ENCODE data around the gene SRP9. TPM values are rescaled to one million over a fixed set of nuclear protein-coding genes. Genes with fewer than 3 reads are reported as not detected.
"Not testable (repeated sequence)": the region's sequence is repeated elsewhere in the genome, so short reads cannot be mapped to it uniquely, and the experiment has no call there.

Gene SRP9
- total RNA-seq, 2 experiments from 2014 or later: 263 to 308 TPM

DNA sequence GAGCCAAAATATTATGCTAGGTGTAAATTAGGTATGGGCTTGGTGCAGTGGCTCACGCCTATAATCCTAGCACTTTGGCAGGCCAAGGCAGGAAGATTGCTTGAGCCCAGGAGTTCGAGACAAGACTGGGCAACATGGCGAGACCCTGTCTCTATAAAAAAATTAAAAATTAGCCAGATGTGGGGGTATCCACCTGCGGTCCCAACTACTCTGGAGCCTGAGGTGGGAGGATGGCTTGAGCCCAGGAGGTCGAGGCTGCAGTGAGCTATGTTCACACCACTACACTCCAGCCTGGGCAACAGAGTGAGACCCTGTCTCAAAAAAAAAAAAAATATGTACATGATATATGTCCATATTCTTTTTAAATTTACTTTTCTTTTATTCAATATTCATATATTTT is 17.7 kb upstream of the SRP9 start:
- H3K27me3 Mint-ChIP-seq; H3K9me3 Mint-ChIP-seq (ENCODE audit: low read depth); H3K36me3 Mint-ChIP-seq (ENCODE audit: low read depth); H3K4me1 Mint-ChIP-seq; ATAC-seq; H3K27ac Mint-ChIP-seq; intact Hi-C loops (cut with DNase I, micrococcal nuclease); DNase-seq; H3K4me3 Mint-ChIP-seq; POLR2A ChIA-PET: not testable (repeated sequence)
- CTCF ChIA-PET: interaction anchor here (0.8 kb wide), 1 partner anchor 18 kb away, joined by 3 read pairs; the partner anchor contains the start of gene SRP9

DNA sequence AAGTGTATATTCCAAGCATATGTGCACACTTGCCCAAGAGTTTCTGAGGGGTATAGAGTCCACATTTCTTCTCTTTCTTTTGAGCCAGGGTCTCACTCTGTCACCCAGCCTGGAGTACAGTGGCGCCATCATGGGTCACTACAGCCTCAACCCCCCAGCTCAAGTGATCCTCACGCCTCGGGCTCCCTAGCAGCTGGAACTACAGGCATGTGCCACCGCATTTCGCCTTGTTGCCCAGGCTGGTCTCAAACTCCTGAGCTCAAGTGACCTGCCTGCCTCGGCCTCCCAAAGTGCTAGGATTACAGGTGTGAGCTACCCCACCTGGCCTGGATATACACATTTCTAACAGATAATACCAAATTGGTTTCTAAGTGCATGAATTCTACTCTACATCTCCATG is 17.1 kb upstream of the SRP9 start:
- Mint-ChIP-seq H3K9me3 (ENCODE audit: low read depth) (no peaks in the 10 kb centered on the region), H3K27me3 (no peaks in the 10 kb centered on the region), H3K36me3 (ENCODE audit: low read depth) (no peaks in the 10 kb centered on the region), H3K27ac (no peak overlapping the region), H3K4me1 (no peaks in the 10 kb centered on the region), H3K4me3 (no peak overlapping the region)
- intact Hi-C loops (cut with DNase I, micrococcal nuclease): no loop called here
- ATAC-seq (no peak), DNase-seq (no peak)
- POLR2A ChIA-PET: no interaction called here
- CTCF ChIA-PET: interaction anchor here (0.6 to 0.8 kb wide), 2 partner anchors 17 to 58 kb away, joined by 3 read pairs; partner anchors contain the start of gene SRP9

DNA sequence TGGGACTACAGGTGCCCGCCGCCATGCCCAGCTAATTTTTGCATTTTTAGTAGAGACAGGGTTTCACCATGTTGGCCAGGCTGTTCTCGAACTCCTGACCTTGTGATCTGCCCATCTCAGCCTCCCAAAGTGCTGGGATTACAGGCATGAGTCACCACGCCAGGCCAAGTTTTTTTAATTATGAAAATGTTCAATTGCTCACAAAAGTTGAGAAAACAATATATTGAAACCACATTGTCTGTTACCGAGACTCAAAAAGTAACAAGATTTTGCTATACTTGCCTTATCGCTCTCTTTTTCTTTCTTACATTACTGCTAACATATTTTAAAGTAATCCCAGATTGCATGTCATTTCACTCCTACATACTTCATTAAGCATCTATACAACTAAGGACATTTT is 16.2 kb upstream of the SRP9 start:
- H3K4me1 Mint-ChIP-seq; CTCF ChIA-PET; H3K27me3 Mint-ChIP-seq; POLR2A ChIA-PET; H3K27ac Mint-ChIP-seq; H3K4me3 Mint-ChIP-seq; H3K36me3 Mint-ChIP-seq (ENCODE audit: low read depth); intact Hi-C loops (cut with DNase I, micrococcal nuclease); ATAC-seq; H3K9me3 Mint-ChIP-seq (ENCODE audit: low read depth); DNase-seq: not testable (repeated sequence)

DNA sequence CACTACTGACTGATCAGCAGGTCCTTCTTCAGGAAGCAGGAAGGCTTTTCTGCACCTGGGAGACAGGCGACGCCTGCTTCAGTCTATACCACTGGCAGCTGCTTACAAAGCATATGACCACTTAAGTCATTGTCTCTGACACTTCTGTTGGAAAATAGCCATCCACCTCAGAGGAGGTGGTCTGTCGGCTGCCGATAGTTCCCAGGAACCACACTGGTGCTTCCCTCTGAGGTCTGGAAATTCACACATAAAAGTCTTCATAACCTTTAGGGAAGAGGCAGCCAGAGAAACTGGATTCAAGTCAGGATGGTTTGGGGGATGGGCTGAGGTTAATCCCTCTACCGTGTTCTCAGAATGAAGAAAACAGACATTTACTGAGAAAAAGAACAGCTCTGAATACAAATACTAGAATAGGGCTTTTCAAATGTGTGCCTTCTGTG is 15.6 kb upstream of the SRP9 start:
- ChIA-PET POLR2A (no interaction called here), CTCF (interaction anchor here (0.6 kb wide), 1 partner anchor 16 kb away, joined by 4 read pairs; no protein-coding TSS in a partner anchor)
- intact Hi-C loops (cut with DNase I, micrococcal nuclease): no loop called here
- no peak for DNase-seq
- Mint-ChIP-seq H3K4me1 (no peaks in the 10 kb centered on the region), H3K9me3 (ENCODE audit: low read depth) (no peaks in the 10 kb centered on the region), H3K4me3 (no peak overlapping the region), H3K27ac (no peak overlapping the region), H3K36me3 (ENCODE audit: low read depth) (no peaks in the 10 kb centered on the region), H3K27me3 (no peaks in the 10 kb centered on the region)
- no peak for ATAC-seq

DNA sequence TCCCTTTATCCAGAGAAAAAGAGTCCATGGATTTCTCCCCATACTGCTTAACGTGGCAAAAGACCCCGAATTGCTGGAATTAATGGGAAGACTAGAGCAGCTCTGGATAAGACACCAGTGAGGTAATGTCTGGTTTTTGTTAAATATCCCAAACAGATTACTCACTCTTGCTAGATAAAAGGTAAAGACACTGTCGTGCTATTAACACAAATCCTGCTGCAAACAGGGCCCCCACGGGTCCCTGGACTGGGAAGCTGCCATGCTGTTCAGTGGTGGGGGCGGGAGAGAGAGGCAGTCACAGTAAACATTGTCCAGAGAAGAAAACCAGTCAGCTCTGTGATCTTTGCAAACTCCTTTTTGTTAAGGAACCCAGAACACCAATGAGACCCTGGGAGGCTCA is 15.2 kb upstream of the SRP9 start:
- no peaks in the 10 kb centered on the region for H3K9me3 Mint-ChIP-seq (ENCODE audit: low read depth)
- DNase-seq (no peak), ATAC-seq (no peak)
- H3K27me3 Mint-ChIP-seq: no peaks in the 10 kb centered on the region
- no peaks in the 10 kb centered on the region for H3K4me1 Mint-ChIP-seq
- CTCF ChIA-PET: interaction anchor here (0.6 kb wide), 1 partner anchor 16 kb away, joined by 4 read pairs; no protein-coding TSS in a partner anchor
- H3K4me3 Mint-ChIP-seq: no peak overlapping the region
- intact Hi-C loops (cut with DNase I, micrococcal nuclease): no loop called here
- POLR2A ChIA-PET: interaction anchor here (0.6 kb wide), 1 partner anchor 159 kb away, joined by 4 read pairs; no protein-coding TSS in a partner anchor
- no peaks in the 10 kb centered on the region for H3K36me3 Mint-ChIP-seq (ENCODE audit: low read depth)
- no peak overlapping the region for H3K27ac Mint-ChIP-seq

DNA sequence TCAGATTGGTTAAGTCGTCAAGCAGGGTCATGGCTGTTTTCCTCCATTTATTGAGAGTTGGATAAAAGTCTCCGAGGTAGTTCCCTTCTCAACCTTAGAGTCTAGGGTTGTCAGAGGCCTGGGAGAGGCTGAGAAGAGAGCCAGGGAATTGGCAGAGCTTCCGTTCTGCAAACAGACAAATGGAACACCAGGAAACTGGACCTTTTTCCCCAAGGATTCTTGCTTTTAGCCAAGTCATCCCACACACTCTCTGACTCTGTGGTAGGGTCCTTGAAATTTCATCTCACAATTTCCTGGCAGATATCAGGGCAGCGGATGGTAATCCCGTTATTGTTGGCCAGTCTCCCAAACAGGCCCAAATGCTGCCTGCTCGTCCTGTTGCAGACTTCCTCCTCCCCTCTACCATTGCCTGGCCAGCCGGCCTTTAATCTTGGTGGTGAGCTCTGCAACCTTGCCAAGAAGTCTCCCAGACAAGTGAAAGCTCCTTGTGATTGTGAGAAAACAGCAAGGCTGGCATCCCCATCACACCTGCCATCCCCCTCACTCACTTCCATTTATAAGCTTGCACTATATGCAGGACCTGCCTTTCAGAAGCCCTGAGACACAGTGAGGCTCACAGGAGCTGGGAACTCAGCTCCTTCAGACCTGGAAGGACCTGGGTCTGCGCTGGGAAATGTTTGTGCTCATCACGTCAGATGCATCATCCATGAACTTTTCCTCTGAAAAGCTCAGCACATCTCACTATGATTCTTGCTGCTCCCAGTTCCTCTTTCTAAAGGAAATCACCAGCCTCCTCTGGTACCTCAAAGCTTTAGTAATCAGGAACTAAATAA is 13.7 kb upstream of the SRP9 start:
- Mint-ChIP-seq H3K4me3 (no peak overlapping the region), H3K36me3 (ENCODE audit: low read depth) (no peaks in the 10 kb centered on the region), H3K9me3 (ENCODE audit: low read depth) (no peaks in the 10 kb centered on the region), H3K27me3 (no peaks in the 10 kb centered on the region), H3K27ac (no peak overlapping the region), H3K4me1 (no peaks in the 10 kb centered on the region)
- intact Hi-C loops (cut with DNase I, micrococcal nuclease): no loop called here
- POLR2A ChIA-PET: no interaction called here
- CTCF ChIA-PET: interaction anchor here (0.7 to 1.3 kb wide), 3 partner anchors 14 to 444 kb away, joined by 4 to 5 read pairs (median 4); no protein-coding TSS in a partner anchor
- DNase-seq: no peak
- no peak for ATAC-seq

DNA sequence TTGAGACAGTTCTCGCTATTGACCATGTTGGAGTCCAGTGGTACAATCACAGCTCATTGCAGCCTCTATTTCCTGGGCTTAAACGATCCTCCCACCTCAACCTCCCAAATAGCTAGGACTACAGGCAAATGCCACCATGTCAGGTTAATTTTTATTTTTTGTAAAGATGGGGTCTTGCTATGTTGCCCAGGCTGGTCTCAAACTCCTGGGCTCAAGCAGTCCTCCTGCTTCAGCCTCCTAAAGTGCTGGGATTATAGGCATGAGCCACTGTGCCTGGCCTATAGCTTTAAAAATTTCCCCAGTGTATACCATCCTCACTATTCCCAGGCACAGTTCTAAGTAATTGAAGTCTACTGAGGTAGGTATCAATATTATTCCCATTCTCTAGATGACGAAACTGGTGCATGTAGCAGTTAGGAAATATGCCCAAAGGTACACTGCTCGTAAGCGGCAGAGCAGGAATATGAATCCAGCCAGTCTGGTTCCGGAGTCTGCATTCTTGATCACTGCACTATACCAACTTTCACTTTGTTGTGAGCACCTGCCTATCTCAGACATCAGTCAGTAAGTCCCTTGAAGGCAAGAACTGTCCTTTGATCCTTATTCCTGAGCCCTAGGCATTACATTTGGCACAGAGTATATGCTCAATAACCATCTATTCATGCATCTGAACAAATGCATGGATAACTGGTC is 11.5 kb upstream of the SRP9 start:
- H3K4me3 Mint-ChIP-seq: no peak overlapping the region
- no peaks in the 10 kb centered on the region for H3K4me1 Mint-ChIP-seq
- DNase-seq (no peak), ATAC-seq (no peak)
- H3K9me3 Mint-ChIP-seq (ENCODE audit: low read depth): no peaks in the 10 kb centered on the region
- intact Hi-C loops (cut with DNase I, micrococcal nuclease): no loop called here
- no peaks in the 10 kb centered on the region for H3K27me3 Mint-ChIP-seq
- H3K27ac Mint-ChIP-seq: no peak overlapping the region
- H3K36me3 Mint-ChIP-seq (ENCODE audit: low read depth): no peaks in the 10 kb centered on the region
- ChIA-PET POLR2A (no interaction called here), CTCF (no interaction called here)

DNA sequence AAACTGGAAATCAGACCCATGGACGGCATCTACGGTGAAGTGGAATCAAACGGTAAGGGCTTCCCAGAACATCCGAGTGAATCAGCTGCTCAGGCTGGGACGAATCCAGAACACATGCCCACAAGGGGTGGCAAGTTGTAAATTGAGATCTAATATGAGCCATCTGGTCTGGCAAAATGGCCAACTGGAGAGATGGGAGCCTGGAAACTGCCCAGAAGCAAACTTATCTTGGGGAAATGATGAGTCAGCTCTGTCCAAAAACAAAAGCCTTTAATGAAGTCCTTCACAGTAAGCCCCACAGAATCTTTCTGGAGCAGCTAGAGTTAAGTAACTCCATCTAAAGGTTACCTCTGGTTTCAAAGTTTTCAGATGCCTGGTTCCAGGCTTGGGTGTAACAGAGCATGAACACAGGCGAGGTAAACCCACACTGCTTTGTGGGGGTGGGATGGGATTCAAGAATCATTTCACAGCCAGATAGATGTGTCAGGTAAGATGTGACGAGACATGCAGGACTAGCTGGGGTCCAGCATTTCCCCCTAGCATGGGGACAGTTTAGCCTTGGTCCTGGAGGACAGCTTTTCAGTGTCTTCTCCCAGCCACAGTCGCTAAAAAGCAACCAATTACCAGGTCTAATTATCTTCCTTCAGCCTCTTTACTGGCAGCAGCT is 10.5 kb upstream of the SRP9 start:
- H3K4me3 Mint-ChIP-seq: no peak overlapping the region
- no peak for DNase-seq
- no peak for ATAC-seq
- ChIA-PET CTCF (interaction anchor here (0.5 to 1.2 kb wide), 3 partner anchors 9 to 113 kb away, joined by 3 to 11 read pairs (median 4); partner anchors contain the start of gene SRP9), POLR2A (no interaction called here)
- no peaks in the 10 kb centered on the region for H3K36me3 Mint-ChIP-seq (ENCODE audit: low read depth)
- H3K9me3 Mint-ChIP-seq (ENCODE audit: low read depth): no peaks in the 10 kb centered on the region
- H3K27ac Mint-ChIP-seq: no peak overlapping the region
- no peaks in the 10 kb centered on the region for H3K4me1 Mint-ChIP-seq
- intact Hi-C loops (cut with DNase I, micrococcal nuclease): no loop called here
- no peaks in the 10 kb centered on the region for H3K27me3 Mint-ChIP-seq

DNA sequence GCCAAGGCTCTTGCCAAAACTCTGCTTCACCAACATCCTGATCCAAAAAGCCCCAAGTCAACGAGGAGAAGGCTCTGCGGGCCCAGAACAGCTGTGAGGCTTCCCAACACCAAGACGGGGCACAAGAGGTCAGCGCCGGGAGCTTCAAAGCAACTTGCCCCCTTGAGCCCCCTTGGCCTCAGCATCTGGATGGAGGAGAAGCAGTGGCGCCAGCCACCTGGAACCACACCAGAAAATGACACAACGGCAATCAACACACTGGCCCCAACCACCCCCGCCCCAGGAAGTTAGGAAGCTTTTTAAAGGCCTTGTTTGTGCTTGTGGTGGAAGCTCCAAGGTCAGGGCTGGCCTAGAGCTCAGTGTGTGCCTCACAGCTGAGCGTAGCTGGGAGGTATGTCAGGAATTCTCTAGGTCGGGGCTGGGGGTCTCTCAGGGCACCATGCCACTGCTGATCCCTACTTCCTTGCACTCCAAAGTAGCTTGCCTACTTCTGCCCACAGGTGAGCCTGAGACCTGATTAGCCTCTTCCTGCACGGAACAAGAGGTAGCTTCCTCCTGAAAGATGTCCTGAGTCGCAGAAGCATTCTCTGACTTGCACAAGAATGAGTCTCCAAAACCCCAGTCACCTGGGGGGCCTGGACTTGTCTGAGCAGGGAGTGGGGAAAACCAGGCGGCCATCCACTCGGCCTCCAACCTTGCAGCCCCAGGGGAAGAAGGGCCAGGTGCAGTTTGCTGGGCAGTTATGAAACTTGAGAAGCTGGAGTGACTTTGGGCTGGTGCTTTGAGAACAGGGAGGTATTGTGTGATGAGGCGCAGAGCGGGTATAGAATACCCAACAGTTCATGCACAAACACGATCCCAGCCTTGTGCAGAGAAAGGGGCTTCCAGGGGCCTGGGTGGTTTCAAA is 9.7 kb upstream of the SRP9 start:
- Mint-ChIP-seq H3K9me3 (ENCODE audit: low read depth) (no peaks in the 10 kb centered on the region), H3K36me3 (ENCODE audit: low read depth) (no peaks in the 10 kb centered on the region), H3K27ac (no peak overlapping the region), H3K4me3 (no peak overlapping the region), H3K4me1 (no peaks in the 10 kb centered on the region), H3K27me3 (no peaks in the 10 kb centered on the region)
- ChIA-PET POLR2A (no interaction called here), CTCF (interaction anchor here (0.5 to 2.0 kb wide), 5 partner anchors 8 to 293 kb away, joined by 3 to 11 read pairs (median 4); partner anchors contain the start of gene SRP9)
- intact Hi-C loops (cut with DNase I, micrococcal nuclease): no loop called here
- ATAC-seq (no peak), DNase-seq (no peak)

DNA sequence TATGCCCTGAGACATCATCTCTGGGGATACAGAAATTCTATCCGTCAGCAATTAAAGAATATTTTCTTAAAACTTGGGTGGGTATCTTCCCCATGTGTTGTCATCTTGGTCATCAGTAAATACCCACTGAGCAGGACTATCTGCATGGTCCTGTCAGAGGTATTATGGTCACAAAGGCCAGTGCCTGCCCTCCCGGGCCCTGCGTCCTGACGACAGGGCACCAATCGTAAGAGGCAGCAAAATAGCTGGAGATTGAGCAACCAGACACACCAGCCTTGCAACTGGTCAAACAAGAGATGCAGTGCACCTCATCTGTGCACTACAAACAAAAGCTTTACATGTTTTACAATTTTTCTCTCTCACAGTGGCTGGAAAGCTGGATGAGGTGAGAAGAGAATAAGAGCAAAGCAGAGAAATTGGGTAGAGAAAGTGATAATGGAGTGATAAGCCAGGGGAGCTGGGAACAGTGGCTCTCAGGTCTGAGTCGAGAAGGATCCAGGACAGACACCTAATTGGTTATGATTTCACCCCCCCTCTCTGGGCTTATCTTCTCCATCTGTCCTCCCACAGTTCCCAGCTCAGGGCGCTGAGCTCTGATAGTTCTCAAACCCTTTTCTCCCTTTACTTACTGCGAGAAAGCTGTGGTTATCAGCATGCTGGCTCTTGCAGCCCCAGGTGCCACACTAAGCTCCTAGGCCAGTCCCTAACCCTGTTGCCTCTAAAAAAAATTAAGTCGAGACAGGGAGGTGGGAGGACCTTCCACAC is 8.8 kb upstream of the SRP9 start:
- H3K9me3 Mint-ChIP-seq (ENCODE audit: low read depth): no peaks in the 10 kb centered on the region
- no peaks in the 10 kb centered on the region for H3K4me1 Mint-ChIP-seq
- intact Hi-C loops (cut with DNase I, micrococcal nuclease): no loop called here
- CTCF ChIA-PET: interaction anchor here (0.9 to 2.0 kb wide), 4 partner anchors 10 to 294 kb away, joined by 3 to 8 read pairs (median 4); partner anchors contain the start of gene SRP9
- POLR2A ChIA-PET: interaction anchor here (1.0 to 1.6 kb wide), 2 partner anchors 9 to 19 kb away, joined by 3 to 6 read pairs; partner anchors contain the start of gene SRP9
- no peak overlapping the region for H3K4me3 Mint-ChIP-seq
- H3K36me3 Mint-ChIP-seq (ENCODE audit: low read depth): no peaks in the 10 kb centered on the region
- DNase-seq (no peak), ATAC-seq (no peak)
- no peaks in the 10 kb centered on the region for H3K27me3 Mint-ChIP-seq
- H3K27ac Mint-ChIP-seq: no peak overlapping the region

Data from activated CD4-positive, alpha-beta T cell treated with anti-CD3 and anti-CD28 coated beads for 36 hours (primary cell).